Measurements from ENCODE around the gene SPEM2.

GRCh38 chr17:7475764-7476422 lies 50.5 kb downstream of the SPEM2 start:
- no peak for TF ChIP-seq CTCF (IDR thresholded peaks at IDR 0.05)
- TF ChIP-seq POLR2AphosphoS5 (IDR thresholded peaks at IDR 0.05) = peak; percentile 18 to 70
- peak in 1 of 4 donors; percentile 33 for TF ChIP-seq POLR2A (IDR thresholded peaks at IDR 0.05)
- peak in 1 of 4 donors; percentile 58 for TF ChIP-seq EP300 (IDR thresholded peaks at IDR 0.05)

All from upper lobe of left lung (tissue), 4 donors.